ENCODE results near the gene SCUBE1.

SCUBE1 gene

DNA sequence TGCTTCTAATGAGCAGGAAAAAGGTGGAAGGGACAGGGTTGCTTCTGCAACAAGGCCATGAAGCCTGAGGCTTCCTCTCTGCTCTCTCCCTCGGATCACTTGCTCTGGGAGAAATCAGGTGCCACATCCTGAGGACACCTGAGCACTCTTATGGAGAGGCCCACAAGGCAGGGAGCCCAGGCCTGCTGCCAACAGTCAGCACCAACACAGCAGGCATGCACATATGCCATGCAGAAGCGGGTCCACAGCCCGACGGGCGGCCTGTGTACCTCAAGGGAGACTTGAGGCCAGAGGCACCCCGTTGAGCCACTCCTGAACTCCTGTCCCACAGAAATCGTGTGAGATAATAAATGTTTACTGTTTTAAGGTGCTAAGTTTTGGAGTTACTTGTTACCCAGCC is 165.7 kb downstream of the SCUBE1 start:
- DNase-seq (ENCODE audit: low read depth in 3 of 3), result no peak

DNA sequence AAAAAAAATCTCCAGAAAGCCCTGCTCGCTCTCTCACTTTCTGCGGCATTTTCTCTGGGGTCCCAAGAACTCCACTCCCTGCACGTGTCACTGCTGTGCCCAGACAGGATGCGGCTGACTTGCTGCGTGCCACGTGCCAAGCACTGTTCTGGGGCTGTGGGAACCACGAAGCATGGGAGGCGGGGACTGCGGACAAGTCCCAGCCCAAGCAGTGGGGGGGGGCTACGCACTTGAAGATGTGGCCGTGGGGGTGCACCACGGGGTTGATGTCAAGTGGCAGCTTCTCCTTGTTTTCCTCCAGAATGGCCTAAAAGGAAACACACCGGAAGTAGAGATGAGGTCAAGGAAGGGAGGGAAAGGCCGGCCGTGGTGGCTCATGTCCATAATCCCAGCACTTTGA is 167.1 kb downstream of the SCUBE1 start:
- no peak for DNase-seq (ENCODE audit: low read depth in 3 of 3)

DNA sequence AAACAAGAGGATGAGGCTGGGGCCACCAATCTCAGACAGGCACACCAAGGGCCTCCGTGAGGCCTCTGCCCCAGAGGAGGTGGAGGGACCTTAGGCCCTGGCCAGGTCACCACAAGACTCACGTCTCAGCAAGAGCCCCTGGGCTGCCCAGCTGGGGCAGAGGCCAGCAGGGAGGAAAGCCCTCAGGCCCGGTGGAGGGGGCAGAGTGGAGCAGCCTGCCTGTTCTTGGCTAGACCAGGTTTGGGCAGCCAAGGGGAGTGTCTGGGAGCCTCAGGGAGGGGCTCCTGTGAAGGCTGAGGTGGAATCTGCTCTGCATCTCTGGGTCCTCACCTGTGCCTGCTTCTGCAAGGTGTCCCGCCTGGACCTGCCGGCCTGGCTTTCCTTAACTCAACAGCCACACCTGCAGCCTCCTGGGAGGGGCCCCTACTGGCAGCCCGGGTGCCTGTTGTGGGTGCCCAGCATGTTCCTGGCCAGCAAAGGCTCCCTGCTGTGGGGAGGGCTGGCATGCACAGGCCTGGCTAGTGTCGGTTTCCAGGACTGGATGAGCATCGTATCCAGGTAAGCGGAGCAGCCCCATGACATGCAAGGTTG is 168.1 kb downstream of the SCUBE1 start:
- DNase-seq (ENCODE audit: low read depth in 3 of 3), result no peak

DNA sequence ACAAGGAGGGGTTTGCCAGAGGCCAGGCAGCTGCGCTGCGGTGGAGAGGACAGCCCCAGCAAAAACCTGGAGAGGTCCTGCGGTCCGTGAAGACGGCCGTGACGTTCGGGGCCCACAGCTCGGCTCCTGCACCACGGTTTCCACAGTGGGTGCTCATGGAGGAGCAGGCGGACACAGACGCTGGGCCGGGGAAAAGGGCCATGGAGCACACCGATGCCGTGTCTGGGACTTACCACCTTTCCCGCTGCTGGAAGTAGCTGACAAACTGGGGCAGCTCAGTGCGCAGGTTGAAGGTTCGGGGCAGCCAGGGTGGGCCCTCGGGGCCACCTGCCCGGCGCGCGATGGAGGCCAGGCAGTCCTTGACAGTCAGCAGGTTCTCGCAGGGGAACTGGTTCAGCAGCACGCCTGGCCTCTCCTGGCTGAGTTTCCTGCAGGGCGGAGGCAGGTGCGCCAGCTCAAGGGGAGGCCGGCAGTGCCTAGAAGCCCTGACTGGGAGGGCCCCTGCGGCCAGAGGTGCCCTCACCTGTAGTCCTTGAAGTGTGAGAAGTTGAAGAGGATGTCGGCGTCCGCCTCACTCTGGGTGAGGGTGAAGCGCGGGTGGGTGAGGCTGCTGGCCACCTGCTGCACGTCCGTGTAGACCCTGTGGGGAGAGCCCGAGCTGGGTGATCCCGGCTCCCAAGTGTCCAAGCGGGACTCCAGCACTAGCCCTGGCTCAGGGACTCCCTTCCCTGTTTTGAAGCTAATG is 169.0 kb downstream of the SCUBE1 start:
- DNase-seq (ENCODE audit: low read depth in 3 of 3), result no peak

DNA sequence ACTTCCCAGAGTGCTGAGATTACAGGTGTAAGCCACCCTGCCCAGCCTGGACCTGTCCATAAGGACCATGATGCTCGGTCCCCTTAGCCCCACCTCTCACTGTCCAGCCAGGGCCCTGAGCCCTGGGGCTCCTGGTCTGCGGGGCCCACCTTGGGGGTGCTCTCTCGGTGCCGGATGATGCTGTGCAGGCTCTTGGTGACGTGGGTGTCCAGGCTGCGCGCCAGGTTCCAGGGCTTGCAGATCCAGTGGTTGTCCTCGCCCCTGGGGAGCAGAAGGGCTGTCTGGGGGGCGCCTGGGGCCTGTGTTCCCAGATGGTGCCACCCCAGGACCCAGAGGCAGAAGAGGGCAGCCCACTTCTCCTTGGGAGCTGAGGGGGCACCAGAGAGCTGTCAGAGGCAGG is 169.6 kb downstream of the SCUBE1 start:
- DNase-seq (ENCODE audit: low read depth in 3 of 3), result no peak

DNA sequence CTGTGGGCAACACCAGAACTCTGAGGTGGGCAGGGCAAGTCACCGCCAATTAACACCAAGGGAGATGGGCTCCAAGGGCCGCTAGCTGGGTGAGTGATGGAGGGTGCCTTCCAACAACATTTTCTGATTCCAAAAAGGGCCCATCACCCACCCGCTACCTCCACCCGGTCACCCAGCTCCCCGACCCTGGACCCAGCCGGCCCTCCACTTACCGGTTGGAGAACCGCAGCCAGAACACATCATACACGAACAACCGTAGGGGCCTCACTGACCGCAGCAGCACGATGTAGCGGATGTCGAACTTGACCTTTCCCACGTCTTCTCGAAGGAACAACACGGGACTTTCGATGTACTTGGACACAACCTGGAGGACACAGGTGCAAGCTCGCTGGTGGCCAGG is 171.0 kb downstream of the SCUBE1 start:
- DNase-seq (ENCODE audit: low read depth in 3 of 3), result no peak

DNA sequence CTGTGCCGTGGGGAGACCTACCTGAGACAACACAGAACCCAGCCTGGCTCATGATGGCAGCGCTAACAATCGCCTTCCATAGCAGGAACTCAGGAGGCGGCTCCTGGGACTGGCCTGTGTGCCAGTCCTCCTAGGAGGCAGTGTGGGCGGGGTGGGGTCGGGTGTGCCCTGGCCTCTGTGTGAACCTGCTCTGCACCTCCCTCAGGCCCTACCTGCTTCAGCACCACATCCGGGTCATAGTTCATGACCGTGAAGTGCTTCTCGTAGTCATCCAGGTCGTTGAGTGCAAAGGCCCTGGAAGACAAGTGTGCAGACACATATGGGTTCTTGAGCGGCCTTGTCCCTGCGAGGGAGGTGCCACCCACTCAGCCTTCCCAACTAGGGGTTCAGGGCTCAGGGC is 171.6 kb downstream of the SCUBE1 start:
- DNase-seq (ENCODE audit: low read depth in 3 of 3), result no peak

DNA sequence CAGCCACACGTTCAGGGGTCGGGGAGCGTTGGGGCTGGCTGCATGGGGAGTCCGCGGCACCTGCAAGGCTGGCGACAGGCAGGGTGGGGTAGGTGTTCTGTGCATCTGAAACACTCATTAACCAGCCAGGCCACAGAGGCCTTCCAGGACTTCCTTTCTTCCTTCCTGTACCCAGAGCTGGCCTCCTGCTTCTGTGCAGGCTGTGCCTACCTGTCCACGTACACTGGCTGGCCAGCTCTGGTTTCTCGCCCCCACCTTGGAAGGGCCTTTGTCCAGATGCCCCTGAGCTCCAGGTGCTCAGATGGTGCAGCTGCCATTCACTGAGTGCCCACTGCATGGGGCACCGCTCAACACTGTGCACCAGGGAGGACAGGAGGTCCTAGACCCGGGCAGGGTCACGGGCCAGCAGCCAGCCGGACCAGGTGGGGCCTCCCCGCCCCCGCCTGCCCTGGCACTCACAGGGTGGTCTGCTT is 172.1 kb downstream of the SCUBE1 start:
- no peak for DNase-seq (ENCODE audit: low read depth in 3 of 3)

DNA sequence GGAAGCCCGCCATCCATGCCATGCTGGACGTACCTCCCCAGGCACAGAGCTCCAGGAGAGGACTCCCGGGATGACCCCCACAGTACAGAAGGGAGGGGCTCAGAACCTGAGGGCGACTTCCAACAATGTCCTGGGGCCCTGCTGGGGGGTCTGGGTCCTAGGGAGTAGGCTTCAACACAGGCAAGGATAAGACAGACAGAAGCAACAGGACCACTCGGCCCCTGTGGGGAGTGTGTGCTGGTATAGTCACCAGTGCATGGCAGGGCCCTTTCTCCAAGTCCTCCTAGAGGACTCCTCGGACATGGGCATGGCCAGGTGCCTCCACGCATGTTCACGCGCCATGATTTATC is 173.1 kb downstream of the SCUBE1 start:
- no peak for DNase-seq (ENCODE audit: low read depth in 3 of 3)

DNA sequence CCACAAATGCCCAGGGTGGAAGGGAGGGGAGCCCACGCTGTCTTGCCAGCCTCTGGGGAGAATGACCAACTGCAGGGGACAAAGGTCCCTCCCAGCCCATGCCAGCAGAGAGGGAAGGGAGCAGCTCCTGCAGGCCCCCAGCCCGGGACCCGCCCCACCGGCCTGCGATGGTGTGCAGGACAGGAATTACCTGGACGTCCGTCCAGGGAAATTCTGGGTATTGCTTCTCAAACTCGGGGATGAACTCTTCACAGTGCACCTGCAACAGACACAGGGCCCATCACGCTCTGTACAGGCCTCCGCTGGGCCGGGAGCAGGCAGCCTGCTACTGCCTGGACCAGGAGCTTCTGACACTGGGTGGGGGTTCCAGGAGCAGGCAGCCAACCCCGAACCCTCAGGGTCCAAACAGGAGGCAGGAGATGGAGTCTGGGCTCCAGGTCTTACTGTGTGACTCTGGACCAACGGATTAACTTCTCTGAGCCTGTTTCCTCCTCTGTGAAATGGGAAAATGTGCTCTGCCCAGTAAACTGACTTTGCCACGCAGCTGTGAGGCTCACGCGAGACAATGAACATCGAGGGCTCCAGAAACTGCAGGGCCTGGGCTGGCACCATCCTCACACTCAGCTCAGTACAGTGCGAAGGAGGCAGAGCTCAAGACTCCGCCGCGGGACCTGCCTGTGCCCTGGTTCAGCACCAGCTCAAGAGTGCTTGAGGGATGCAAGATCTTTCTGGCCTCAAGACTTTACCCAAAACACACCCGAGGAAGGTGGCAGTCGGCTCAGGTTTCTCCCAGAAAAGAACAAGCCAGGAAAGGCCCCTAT is 173.7 kb downstream of the SCUBE1 start:
- no peak for DNase-seq (ENCODE audit: low read depth in 3 of 3)

DNA sequence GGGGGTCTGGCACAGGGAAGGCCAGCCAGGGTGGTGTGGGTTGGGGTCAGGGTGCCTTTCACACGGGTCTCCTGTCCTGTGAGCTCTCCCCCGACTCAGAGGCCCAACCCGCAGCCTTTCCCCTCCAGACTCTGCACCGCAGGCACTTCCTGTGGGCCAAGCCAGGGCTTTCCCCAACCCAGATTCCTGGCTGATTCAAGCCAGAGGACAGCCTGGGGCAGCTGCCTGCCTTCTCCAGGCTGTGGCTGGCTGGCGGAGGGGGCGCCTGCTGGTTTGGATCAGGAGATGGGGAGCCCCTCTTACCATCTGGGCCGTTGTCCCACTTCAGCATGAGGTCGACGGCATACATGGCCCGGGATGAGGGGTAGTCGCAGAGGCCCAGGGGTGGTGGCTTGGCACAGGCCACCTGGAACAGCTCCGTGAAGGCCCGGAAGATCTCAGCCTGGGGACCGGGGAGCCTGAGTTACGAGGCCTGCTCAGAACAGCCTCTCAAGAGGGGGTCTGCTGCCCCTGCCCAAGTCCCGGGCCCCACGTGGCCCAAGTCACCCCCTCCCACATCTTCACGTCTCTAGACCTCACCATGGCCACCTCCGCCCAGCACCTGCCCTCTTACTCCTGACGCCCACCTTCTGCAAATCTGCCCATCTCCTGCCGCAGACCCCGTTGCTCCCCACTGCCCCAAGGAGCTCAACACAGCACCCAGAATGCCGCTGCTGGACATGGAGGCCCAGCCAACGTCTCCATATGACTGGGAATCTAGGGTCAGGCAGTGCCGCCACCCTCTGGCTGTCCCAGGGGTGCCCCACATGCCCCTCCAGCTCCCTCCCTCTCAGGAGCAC is 174.5 kb downstream of the SCUBE1 start:
- no peak for DNase-seq (ENCODE audit: low read depth in 3 of 3)

DNA sequence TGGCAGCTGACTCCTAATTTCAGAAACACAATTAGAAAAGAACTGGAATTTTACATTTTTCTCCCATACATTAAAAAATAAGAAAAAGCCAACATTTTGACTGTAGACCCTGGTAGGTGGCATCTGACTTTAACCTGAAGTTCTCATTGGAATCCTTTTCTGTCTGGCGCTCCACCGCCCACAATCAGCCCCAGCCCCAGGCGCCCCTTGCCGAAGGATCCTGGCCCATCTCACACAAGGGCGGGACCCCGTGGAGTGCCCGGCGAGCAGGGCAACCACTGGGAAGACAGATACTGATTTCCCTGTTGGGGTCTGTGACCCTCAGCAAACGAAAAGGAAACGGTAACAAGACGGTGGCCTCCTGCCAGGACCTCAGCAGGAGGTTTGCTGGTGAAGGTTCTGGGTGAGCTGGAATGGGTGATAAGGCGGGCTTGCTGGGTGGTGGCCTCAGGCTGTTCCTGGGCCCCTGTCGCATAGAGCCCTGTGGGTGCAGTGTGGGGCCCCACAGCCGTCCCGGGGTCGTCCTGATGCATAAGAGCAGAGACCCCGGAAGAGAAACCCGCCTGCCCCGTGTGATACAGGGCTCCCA is 176.1 kb downstream of the SCUBE1 start:
- no peak for DNase-seq (ENCODE audit: low read depth in 3 of 3)

DNA sequence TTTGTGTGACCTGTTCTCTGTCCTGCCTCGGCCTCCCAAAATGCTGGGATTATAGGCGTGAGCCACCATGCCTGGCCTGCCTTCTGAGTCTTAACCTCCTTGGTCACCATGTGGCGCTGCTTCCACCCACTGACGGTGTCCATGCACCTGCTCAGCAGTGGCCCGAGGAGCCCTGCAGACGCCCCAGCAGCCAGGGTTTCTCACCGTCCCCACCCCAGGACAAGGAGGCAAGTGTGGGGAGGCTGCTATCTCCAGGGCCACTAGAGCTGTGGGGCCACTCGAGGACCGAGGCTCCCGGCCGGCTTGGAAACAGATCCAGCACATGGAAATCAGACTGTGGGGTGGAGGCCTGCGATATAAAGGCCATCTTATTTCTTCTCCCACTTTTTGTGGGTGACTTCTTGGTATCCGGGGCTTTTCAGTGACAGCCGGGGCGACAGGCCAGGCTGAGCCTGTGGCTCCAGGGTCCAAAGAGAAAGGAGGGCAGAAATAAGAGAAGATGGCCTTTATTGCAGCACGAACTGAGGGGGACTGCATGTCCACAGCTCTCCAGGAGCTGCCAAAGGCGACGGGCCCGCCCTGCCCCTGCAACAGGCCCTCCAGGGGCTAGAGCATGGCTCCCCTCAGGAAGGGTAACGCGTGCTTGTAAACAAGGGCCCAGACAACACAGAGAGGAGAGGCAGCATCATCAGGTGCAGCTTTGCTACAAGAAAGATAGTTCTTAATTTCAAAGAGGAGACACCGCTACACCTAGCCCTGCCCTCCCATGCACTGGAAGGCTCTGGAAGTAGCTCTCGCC is 176.8 kb downstream of the SCUBE1 start:
- DNase-seq (ENCODE audit: low read depth in 3 of 3), result no peak

DNA sequence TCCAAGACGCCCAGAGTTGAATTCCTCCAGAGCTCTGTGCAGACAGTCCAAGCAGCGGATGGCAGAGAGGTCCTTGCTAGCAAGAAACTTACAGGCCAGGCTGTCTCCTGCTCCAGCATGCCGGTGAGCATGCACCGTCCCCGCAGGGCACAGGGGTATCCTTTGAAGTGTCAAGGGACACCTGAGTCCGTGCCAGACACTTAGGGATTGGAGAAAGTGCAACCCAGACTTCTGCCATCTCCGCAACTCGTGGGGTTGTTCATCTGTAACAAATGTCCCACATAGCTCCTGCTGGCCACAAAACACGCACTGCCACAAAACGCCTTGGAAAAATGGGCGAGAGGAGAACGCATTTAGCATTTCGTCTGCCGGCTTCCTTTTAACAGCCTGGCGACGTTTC is 178.5 kb downstream of the SCUBE1 start:
- no peak for DNase-seq (ENCODE audit: low read depth in 3 of 3)

DNA sequence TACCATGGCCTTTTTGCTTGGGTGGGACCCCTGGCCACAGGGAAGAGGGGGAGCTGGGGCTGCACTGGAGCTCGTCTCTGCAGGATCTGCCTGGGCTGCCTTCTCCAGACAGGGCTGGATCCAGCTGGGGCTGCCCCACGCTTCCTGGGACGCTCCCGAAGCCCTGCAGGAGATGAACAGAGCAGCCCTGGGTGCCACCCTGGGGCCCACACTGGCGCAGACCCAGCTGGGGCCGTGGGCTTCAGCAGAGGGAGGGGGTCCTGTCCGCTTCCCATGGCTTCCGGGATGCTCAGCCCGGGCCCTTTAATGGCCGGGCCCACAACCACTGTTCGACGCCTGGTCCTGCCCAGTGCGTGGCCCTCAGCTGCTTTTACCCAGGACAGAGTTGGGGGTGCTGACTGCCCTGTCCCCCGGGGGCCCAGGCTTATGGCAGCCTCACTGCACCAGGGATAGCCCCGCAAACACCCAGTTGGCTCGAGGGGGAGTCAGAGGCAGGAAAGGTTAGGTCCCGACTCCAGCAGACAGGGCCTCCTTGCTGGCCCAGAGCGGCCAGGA is 179.9 kb downstream of the SCUBE1 start:
- DNase-seq (ENCODE audit: low read depth in 3 of 3), result no peak

DNA sequence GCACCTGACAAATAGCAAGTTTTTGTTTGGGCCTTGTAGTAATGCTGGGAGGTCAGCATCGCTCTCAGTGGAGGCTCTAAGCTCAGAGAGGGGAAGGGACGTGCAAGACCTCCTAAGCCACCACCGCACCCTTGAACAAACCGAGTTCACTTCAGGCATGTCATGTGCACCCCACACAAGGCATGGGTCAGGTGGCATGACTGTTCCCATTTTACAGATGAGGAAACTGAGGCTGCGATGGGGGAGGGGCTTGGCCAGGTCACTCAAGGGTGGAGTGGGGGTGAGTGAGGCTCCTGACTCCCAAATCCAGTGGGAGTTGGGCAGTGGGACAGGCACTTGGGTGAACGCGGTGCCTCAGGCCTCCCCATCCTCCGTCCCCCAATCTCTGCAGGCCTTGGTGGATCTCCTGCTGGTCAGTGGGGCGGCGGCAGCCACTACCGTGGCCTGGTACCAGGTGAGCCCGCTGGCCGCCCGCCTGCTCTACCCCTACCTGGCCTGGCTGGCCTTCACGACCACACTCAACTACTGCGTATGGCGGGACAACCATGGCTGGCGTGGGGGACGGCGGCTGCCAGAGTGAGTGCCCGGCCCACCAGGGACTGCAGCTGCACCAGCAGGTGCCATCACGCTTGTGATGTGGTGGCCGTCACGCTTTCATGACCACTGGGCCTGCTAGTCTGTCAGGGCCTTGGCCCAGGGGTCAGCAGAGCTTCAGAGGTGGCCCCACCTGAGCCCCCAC is 180.6 kb downstream of the SCUBE1 start:
- DNase-seq (ENCODE audit: low read depth in 3 of 3), result no peak

DNA sequence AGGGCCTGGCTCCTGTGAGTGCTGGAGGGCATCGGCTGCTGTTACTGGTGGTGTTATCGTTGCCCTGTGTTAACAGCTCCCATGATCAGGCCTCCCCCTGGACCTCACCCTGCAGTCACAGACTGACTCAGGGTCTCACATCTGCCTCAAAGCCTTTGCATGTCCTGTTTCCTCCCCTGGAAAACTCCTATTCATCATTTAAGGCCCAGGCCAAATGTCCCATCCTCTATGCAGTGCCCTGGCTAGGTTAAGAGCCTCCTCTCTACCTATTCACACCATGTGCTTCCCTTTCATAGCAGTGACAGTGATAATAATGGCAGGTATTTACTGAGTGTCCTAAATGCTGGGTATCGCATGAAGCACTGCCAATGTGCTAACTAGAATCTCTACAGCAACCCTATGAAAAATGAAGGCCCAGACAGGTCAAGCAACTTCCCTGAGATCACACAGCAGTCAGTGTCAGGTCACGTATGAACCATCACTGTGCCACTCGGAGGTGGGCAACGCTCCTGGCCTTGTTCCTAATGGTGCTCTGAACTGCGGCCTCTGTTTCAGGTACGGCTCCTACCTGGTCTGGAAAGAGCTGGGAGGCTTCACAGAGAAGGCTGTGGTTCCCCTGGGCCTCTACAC is 182.6 kb downstream of the SCUBE1 start:
- no peak for DNase-seq (ENCODE audit: low read depth in 3 of 3)

DNA sequence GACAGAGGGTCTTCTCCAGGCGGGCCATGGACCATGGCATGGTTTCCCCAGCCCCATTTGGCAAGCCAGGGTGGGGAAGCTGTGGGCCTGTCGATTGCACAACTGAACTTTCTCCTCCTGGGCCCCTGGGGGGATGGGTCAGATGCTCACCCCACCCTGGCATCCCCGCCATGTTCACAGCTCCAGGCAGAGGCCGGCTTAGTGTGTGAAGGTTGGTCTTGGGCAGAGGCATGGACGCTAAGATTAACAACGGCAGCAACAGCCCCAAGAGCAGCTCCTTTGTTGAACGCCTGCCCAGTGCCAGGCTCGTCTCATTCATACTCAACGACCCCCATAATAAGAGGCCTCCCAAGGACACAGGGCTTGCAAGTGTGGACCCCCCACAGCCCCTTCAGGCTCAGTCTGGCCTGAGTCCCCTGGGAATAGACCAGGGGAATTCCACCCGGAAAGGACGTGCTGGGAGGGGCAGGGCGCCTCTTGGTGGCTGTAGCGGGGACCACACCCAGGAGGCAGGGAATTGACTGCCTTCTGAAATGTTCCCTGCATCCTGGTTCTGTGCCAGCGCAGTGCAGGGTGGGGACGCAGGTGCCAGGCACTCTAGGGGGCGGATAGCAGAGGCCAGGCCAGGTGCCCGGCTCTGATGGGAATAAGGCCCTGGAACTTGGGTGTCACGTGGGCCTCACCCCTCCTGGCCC is 183.5 kb downstream of the SCUBE1 start:
- no peak for DNase-seq (ENCODE audit: low read depth in 3 of 3)

Measured in stimulated activated CD4-positive, alpha-beta T cell treated with anti-CD3 and anti-CD28 coated beads, TNF-alpha, amount 100 ng/mL, for 4 hours (primary cell).